ENCODE results near the gene CYP3A7. TPM values are rescaled to one million over a fixed set of nuclear protein-coding genes. Genes with fewer than 3 reads are reported as not detected.

CYP3A7 gene
- total RNA-seq, 2 donors from 2014 or later: not detected

DNA sequence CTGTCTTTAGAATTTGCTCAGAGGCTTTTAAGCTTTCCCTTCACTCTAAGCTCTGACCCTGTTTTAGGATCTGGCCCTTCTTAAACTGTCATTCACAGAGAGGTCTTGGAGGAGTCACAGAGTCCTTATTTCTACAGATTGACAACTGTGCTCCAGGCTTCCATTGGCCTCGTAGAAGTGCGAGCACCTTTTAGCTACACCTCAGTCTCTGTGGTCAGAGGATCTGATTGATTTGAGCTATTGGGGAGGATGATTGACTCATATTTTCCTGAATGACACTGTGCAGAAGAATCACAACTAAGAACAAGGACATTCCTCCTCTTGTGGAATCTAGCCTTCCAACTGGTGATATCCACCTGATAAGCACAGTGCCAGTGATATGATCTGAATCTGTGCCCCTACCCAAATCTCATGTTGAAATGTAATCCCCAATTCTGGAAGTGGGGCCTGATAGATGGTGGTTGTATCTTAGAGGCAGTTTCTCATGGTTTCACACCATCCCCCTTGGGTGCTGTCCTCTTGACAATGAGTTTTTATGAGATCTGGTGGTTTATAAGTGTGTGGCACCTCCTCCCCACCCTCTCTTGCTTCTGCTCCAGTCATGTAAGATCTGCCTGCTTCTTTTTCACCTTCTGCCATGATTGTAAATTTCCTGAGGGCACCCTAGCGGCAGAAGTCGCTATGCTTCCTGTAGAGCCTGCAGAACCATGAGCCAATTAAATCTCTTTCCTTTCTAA is 3.2 kb downstream of the CYP3A7 start:
- no peaks in the 10 kb centered on the region for H3K27me3 ChIP-seq (replicated peaks; ENCODE audit: insufficient read depth)
- no peak for DNase-seq (ENCODE audit: low spot score)
- no peak overlapping the region for H3K27ac ChIP-seq
- intact Hi-C loops (cut with DNase I): no loop called here
- no peaks in the 10 kb centered on the region for H3K9me3 ChIP-seq
- 98% methylated on average over 4 of the region's 4 CpGs for WGBS
- no peaks in the 10 kb centered on the region for H3K4me1 ChIP-seq (replicated peaks)
- H3K36me3 ChIP-seq: no peaks in the 10 kb centered on the region
- TF ChIP-seq, protein P1, sequence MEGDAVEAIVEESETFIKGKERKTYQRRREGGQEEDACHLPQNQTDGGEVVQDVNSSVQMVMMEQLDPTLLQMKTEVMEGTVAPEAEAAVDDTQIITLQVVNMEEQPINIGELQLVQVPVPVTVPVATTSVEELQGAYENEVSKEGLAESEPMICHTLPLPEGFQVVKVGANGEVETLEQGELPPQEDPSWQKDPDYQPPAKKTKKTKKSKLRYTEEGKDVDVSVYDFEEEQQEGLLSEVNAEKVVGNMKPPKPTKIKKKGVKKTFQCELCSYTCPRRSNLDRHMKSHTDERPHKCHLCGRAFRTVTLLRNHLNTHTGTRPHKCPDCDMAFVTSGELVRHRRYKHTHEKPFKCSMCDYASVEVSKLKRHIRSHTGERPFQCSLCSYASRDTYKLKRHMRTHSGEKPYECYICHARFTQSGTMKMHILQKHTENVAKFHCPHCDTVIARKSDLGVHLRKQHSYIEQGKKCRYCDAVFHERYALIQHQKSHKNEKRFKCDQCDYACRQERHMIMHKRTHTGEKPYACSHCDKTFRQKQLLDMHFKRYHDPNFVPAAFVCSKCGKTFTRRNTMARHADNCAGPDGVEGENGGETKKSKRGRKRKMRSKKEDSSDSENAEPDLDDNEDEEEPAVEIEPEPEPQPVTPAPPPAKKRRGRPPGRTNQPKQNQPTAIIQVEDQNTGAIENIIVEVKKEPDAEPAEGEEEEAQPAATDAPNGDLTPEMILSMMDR (IDR thresholded peaks at IDR 0.05): no peak
- no peak for TF ChIP-seq POLR2A (IDR thresholded peaks at IDR 0.05)
- TF ChIP-seq POLR2AphosphoS5 (IDR thresholded peaks at IDR 0.05): no peak
- H3K4me3 ChIP-seq: no peak overlapping the region

DNA sequence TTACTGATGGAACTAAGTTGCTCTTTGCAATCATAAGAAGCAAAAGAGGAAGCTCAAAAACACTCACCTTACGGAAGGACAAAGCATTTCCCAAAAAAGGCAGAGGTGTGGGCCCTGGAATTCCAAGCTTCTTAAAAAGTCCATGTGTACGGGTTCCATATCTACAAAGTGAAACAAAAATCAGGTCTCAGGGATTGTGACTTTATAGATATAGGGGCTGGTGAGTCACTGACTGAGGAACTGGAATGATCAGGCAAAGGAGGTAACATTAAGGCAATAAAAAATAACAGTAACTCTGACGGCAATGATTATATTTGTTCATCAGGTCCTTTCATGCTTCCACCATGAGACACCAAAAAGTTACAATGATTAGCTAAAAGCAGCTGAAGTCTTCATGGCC is 4.0 kb downstream of the CYP3A7 start:
- H3K4me3 ChIP-seq: no peak overlapping the region
- H3K27ac ChIP-seq: no peak overlapping the region
- no peaks in the 10 kb centered on the region for H3K36me3 ChIP-seq
- intact Hi-C loops (cut with DNase I): no loop called here
- no peaks in the 10 kb centered on the region for H3K4me1 ChIP-seq (replicated peaks)
- DNase-seq (ENCODE audit: low spot score): no peak
- 81% methylated on average over 3 of the region's 3 CpGs for WGBS
- TF ChIP-seq, protein P1 (IDR thresholded peaks at IDR 0.05): no peak
- TF ChIP-seq POLR2AphosphoS5 (IDR thresholded peaks at IDR 0.05) (no peak), POLR2A (IDR thresholded peaks at IDR 0.05) (no peak)
- no peaks in the 10 kb centered on the region for H3K9me3 ChIP-seq
- no peaks in the 10 kb centered on the region for H3K27me3 ChIP-seq (replicated peaks; ENCODE audit: insufficient read depth)

DNA sequence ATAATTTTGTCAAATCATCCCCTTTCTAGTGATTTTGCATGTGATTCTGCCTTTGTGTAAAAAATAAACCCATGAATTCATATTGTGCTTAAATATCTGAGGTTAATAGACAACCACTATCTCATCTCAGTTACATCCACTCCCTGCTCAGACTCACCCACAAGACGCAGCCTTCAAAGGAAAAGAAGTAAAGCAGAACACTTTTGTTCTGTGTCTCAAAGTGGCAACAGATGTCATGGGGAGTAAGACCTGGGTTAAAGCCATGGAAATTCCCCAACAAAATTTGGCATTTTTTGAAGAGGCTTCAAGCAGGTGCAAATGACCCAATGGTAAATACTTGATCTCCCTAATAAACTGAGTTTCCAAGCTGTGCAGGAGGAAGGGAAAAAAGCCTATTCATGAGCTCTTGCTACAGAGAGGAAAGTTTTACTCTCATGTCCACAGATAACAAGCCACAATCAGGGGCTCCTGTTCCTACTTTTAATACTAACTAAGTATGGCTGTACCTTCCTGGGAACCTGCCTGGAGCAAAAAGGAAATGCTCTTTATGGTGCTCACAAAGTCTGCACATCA is 4.7 kb downstream of the CYP3A7 start:
- H3K4me3 ChIP-seq: no peak overlapping the region
- H3K27me3 ChIP-seq (replicated peaks; ENCODE audit: insufficient read depth): no peaks in the 10 kb centered on the region
- DNase-seq (ENCODE audit: low spot score): no peak
- H3K36me3 ChIP-seq: no peaks in the 10 kb centered on the region
- 43% methylated on average over 1 of the region's 1 CpG for WGBS
- TF ChIP-seq, protein P1 (IDR thresholded peaks at IDR 0.05): no peak
- TF ChIP-seq POLR2A (IDR thresholded peaks at IDR 0.05) (no peak), POLR2AphosphoS5 (IDR thresholded peaks at IDR 0.05) (no peak)
- intact Hi-C loops (cut with DNase I): no loop called here
- no peaks in the 10 kb centered on the region for H3K4me1 ChIP-seq (replicated peaks)
- no peak overlapping the region for H3K27ac ChIP-seq
- no peaks in the 10 kb centered on the region for H3K9me3 ChIP-seq

DNA sequence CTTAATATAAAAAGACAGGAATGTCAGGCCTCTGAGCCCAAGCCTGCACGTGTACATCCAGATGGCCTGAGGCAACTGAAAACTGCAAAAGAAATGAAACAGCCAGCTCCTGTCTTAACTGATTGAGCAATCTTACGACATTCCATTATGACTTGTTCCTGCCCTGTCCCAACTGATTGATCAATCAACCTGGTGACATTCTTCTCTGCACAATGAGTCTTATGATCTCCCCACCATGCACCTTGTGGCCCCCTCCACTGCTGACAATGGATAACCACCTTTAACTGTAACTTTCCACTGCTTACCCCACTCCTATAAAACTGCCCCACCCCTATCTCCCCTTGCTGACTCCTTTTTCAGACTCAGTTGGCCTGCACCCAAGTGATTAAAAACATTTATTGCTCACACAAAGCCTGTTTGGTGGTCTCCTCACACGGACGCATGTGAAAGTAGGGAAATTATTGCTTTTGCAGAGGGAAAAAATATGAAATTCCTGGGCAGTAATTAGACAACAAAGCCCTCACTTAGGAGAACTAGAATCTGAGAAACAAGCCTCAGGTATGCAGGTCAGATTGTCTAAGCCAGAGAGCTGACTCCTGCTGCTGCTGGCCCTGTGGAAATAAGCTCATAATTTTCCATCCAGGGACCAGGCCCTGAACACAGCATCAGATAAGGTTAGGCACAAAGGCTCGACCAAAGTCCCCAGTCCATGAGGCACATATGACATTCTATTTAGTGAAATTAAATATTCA is 5.3 kb downstream of the CYP3A7 start:
- Histone ChIP-seq H3K27me3 (replicated peaks; ENCODE audit: insufficient read depth) (no peaks in the 10 kb centered on the region), H3K27ac (peak overlapping the region in 1 of 2 donors; percentile 4), H3K4me3 (no peak overlapping the region), H3K9me3 (no peaks in the 10 kb centered on the region), H3K36me3 (no peaks in the 10 kb centered on the region), H3K4me1 (replicated peaks) (no peaks in the 10 kb centered on the region)
- peak; percentile 61 for DNase-seq (ENCODE audit: low spot score)
- TF ChIP-seq, protein P1 (IDR thresholded peaks at IDR 0.05): no peak
- TF ChIP-seq POLR2A (IDR thresholded peaks at IDR 0.05) (no peak), POLR2AphosphoS5 (IDR thresholded peaks at IDR 0.05) (peak; percentile 15)
- intact Hi-C loops (cut with DNase I): no loop called here
- 32% methylated on average over 5 of the region's 5 CpGs for WGBS

Data from prostate gland (tissue), 2 donors.